ENCODE results near the gene EGLN1.

EGLN1 gene

DNA sequence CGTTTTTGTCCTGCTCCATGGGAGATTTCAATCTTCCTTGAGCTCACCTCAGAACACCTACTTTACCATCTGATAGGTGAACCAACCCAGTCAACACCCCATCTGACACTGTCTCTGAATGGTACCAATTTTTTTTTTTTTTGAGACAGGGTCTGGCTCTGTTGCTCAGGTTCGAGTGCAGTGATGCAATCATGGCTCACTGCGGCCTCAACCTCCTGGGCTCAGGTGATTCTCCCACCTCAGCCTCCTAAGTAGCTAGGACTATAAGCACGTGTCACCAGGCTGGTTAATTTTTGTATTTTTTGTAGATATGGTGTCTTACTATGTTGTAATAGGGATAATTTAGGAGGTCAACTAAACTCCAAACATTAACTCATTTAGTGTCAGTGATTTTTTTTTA lies 47.7 kb downstream of the EGLN1 start:
- H3K4me1 ChIP-seq (ENCODE audit: control insufficient read depth, low read depth, low read length) = no peaks in the 10 kb centered on the region
- H3K27me3 ChIP-seq (ENCODE audit: control insufficient read depth, insufficient read depth, low read length) = no peaks in the 10 kb centered on the region
- no peak overlapping the region for H3K9ac ChIP-seq (ENCODE audit: low read length)
- no peak overlapping the region for H3K4me3 ChIP-seq (ENCODE audit: low read length)
- no peaks in the 10 kb centered on the region for H3K36me3 ChIP-seq (ENCODE audit: control insufficient read depth, low read depth, low read length)
- no peaks in the 10 kb centered on the region for H3K9me3 ChIP-seq (ENCODE audit: control insufficient read depth, low read depth, low read length)
- H3K27ac ChIP-seq (ENCODE audit: low read length) = no peak overlapping the region

DNA sequence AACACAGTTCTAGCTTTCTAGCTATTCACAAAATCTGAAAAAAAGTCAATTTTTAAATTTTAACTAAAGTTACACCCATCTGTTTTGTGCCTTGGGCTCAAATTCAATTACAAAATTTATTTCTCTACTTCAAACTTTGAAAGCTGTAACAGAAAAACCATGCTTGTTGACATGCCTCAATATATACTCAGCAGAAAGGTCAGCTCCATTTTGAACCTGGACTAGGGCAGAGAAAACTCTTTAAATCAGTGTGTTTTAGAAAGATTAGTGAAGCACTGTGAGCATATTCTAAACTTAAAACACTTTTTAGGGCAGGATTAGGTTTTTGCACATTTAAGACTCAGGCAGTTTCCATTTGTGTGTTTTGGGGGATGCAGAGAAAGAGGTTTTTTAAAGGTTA lies 49.6 kb downstream of the EGLN1 start:
- H3K27me3 ChIP-seq (ENCODE audit: control insufficient read depth, insufficient read depth, low read length) = no peaks in the 10 kb centered on the region
- H3K9ac ChIP-seq (ENCODE audit: low read length) = no peak overlapping the region
- H3K4me1 ChIP-seq (ENCODE audit: control insufficient read depth, low read depth, low read length) = no peaks in the 10 kb centered on the region
- H3K9me3 ChIP-seq (ENCODE audit: control insufficient read depth, low read depth, low read length) = no peaks in the 10 kb centered on the region
- H3K27ac ChIP-seq (ENCODE audit: low read length) = no peak overlapping the region
- H3K36me3 ChIP-seq (ENCODE audit: control insufficient read depth, low read depth, low read length) = no peaks in the 10 kb centered on the region
- H3K4me3 ChIP-seq (ENCODE audit: low read length) = no peak overlapping the region

GRCh38 chr1:231369282-231369681 lies 52.8 kb downstream of the EGLN1 start:
- Histone ChIP-seq H3K4me1 (ENCODE audit: control insufficient read depth, low read depth, low read length) (no peaks in the 10 kb centered on the region), H3K36me3 (ENCODE audit: control insufficient read depth, low read depth, low read length) (no peaks in the 10 kb centered on the region), H3K4me3 (ENCODE audit: low read length) (no peak overlapping the region), H3K27me3 (ENCODE audit: control insufficient read depth, insufficient read depth, low read length) (no peaks in the 10 kb centered on the region), H3K9me3 (ENCODE audit: control insufficient read depth, low read depth, low read length) (no peaks in the 10 kb centered on the region), H3K9ac (ENCODE audit: low read length) (no peak overlapping the region), H3K27ac (ENCODE audit: low read length) (no peak overlapping the region)

DNA sequence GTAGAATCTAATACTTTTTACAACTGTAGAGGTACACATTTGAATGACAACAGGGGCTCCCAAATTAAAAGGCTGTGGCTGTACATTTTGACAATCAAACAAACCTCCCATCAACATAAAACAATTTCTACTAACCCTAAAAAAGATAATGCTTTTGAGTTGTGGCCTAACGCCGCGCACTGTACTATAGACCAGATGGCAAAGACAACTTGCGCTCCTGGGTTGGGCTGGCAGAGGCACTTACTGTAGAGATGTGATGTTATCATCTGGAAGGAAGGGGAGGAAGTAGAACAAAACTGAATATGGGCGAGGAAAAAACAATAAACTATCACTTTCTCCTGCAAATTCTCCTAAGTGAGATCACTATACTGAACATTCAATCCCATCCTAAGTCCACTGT lies 57.9 kb downstream of the EGLN1 start:
- no peak overlapping the region for H3K27ac ChIP-seq (ENCODE audit: low read length)
- no peaks in the 10 kb centered on the region for H3K36me3 ChIP-seq (ENCODE audit: control insufficient read depth, low read depth, low read length)
- H3K9me3 ChIP-seq (ENCODE audit: control insufficient read depth, low read depth, low read length) = no peaks in the 10 kb centered on the region
- no peak overlapping the region for H3K9ac ChIP-seq (ENCODE audit: low read length)
- no peak overlapping the region for H3K4me3 ChIP-seq (ENCODE audit: low read length)
- no peaks in the 10 kb centered on the region for H3K4me1 ChIP-seq (ENCODE audit: control insufficient read depth, low read depth, low read length)
- no peaks in the 10 kb centered on the region for H3K27me3 ChIP-seq (ENCODE audit: control insufficient read depth, insufficient read depth, low read length)

DNA sequence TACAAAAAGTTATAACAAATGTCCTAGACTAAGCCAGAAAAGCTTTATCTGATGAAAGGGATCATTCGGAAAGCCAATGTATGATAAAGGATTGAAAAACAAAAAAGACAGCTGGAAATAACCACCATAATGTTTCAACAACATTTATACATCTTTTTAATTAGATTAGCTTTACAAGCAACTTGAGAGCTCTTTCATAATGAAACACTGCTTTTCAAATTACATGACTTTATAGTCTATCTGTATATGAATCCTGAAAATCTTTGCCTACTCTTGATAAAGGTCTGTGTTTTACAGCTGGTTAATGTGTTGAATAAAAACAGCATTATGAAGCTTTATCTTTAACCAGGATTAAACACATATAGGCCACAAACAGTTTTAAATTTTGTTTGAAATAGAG lies 58.5 kb downstream of the EGLN1 start:
- Histone ChIP-seq H3K4me3 (ENCODE audit: low read length) (no peak overlapping the region), H3K4me1 (ENCODE audit: control insufficient read depth, low read depth, low read length) (no peaks in the 10 kb centered on the region), H3K27me3 (ENCODE audit: control insufficient read depth, insufficient read depth, low read length) (no peaks in the 10 kb centered on the region), H3K9ac (ENCODE audit: low read length) (no peak overlapping the region), H3K36me3 (ENCODE audit: control insufficient read depth, low read depth, low read length) (no peaks in the 10 kb centered on the region), H3K9me3 (ENCODE audit: control insufficient read depth, low read depth, low read length) (no peaks in the 10 kb centered on the region), H3K27ac (ENCODE audit: low read length) (no peak overlapping the region)

GRCh38 chr1:231362325-231362724 lies 59.8 kb downstream of the EGLN1 start:
- H3K27me3 ChIP-seq (ENCODE audit: control insufficient read depth, insufficient read depth, low read length) = no peaks in the 10 kb centered on the region
- no peak overlapping the region for H3K27ac ChIP-seq (ENCODE audit: low read length)
- no peaks in the 10 kb centered on the region for H3K9me3 ChIP-seq (ENCODE audit: control insufficient read depth, low read depth, low read length)
- no peak overlapping the region for H3K4me3 ChIP-seq (ENCODE audit: low read length)
- H3K9ac ChIP-seq (ENCODE audit: low read length) = no peak overlapping the region
- no peaks in the 10 kb centered on the region for H3K36me3 ChIP-seq (ENCODE audit: control insufficient read depth, low read depth, low read length)
- H3K4me1 ChIP-seq (ENCODE audit: control insufficient read depth, low read depth, low read length) = no peaks in the 10 kb centered on the region

DNA sequence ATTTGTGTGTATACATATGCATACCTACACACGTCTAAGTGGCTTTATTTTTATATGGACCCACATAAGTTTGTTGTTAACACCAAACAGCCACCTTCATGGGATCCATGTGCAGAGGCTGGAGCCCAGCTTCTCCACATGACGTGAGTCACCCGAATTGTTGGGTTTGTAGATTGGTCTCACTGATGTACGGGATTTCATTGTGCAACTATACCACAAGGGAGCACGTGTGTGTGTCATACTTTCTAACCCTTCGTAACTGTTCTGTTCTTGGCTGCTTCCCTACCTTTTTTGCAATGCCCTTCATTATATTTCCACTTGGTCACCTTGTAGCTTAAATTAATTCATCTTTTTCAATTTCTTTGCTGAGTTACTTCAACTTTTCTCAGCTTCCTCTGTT lies 63.0 kb downstream of the EGLN1 start:
- no peak overlapping the region for H3K27ac ChIP-seq (ENCODE audit: low read length)
- no peaks in the 10 kb centered on the region for H3K4me1 ChIP-seq (ENCODE audit: control insufficient read depth, low read depth, low read length)
- H3K9ac ChIP-seq (ENCODE audit: low read length) = no peak overlapping the region
- no peak overlapping the region for H3K4me3 ChIP-seq (ENCODE audit: low read length)
- H3K9me3 ChIP-seq (ENCODE audit: control insufficient read depth, low read depth, low read length) = no peaks in the 10 kb centered on the region
- no peaks in the 10 kb centered on the region for H3K36me3 ChIP-seq (ENCODE audit: control insufficient read depth, low read depth, low read length)
- no peaks in the 10 kb centered on the region for H3K27me3 ChIP-seq (ENCODE audit: control insufficient read depth, insufficient read depth, low read length)

DNA sequence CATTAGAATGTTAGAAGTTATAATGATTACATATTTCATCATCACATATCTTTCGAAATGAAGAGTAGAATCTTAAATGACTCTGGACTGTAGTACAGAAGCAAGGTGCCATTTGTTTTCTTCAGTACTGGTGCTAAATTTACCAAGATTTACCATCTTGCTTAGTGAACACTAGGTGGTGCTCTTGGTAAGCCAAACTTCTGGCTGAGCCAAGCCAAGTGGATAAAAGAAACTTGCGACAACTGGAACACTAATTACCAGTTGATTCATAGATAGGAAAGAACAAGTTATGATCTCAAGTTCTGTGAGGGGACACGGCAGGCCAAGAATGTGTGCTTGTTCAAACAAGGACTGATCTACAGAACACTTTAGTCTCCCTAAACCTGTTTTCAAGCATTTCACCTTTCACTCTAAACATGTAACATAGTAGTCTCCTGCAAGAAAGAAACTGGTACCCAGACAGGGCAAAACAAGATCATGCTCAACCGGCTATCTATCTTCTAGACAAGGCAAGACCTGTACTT lies 64.2 kb downstream of the EGLN1 start:
- H3K27me3 ChIP-seq (ENCODE audit: control insufficient read depth, insufficient read depth, low read length) = no peaks in the 10 kb centered on the region
- H3K9ac ChIP-seq (ENCODE audit: low read length) = no peak overlapping the region
- H3K4me3 ChIP-seq (ENCODE audit: low read length) = no peak overlapping the region
- no peaks in the 10 kb centered on the region for H3K4me1 ChIP-seq (ENCODE audit: control insufficient read depth, low read depth, low read length)
- H3K27ac ChIP-seq (ENCODE audit: low read length) = no peak overlapping the region
- H3K9me3 ChIP-seq (ENCODE audit: control insufficient read depth, low read depth, low read length) = no peaks in the 10 kb centered on the region
- H3K36me3 ChIP-seq (ENCODE audit: control insufficient read depth, low read depth, low read length) = peaks cover 5% of the 10 kb centered on the region

- Histone ChIP-seq H3K4me1 (ENCODE audit: control insufficient read depth, low read depth, low read length) (no peaks in the 10 kb centered on the region), H3K36me3 (ENCODE audit: control insufficient read depth, low read depth, low read length) (peaks cover 11% of the 10 kb centered on the region), H3K4me3 (ENCODE audit: low read length) (no peak overlapping the region), H3K27me3 (ENCODE audit: control insufficient read depth, insufficient read depth, low read length) (no peaks in the 10 kb centered on the region), H3K9me3 (ENCODE audit: control insufficient read depth, low read depth, low read length) (no peaks in the 10 kb centered on the region), H3K27ac (ENCODE audit: low read length) (no peak overlapping the region), H3K9ac (ENCODE audit: low read length) (no peak overlapping the region)
Measured at GRCh38 chr1:231357187-231357772, 64.8 kb downstream of the EGLN1 start.

- Histone ChIP-seq H3K4me1 (ENCODE audit: control insufficient read depth, low read depth, low read length) (no peaks in the 10 kb centered on the region), H3K27me3 (ENCODE audit: control insufficient read depth, insufficient read depth, low read length) (no peaks in the 10 kb centered on the region), H3K9me3 (ENCODE audit: control insufficient read depth, low read depth, low read length) (no peaks in the 10 kb centered on the region), H3K9ac (ENCODE audit: low read length) (no peak overlapping the region), H3K4me3 (ENCODE audit: low read length) (no peak overlapping the region), H3K36me3 (ENCODE audit: control insufficient read depth, low read depth, low read length) (peaks cover 29% of the 10 kb centered on the region), H3K27ac (ENCODE audit: low read length) (no peak overlapping the region)
Measured at GRCh38 chr1:231355171-231355570, 66.9 kb downstream of the EGLN1 start.

GRCh38 chr1:231354330-231355020 lies 67.6 kb downstream of the EGLN1 start:
- Histone ChIP-seq H3K9ac (ENCODE audit: low read length) (no peak overlapping the region), H3K4me1 (ENCODE audit: control insufficient read depth, low read depth, low read length) (no peaks in the 10 kb centered on the region), H3K4me3 (ENCODE audit: low read length) (no peak overlapping the region), H3K9me3 (ENCODE audit: control insufficient read depth, low read depth, low read length) (no peaks in the 10 kb centered on the region), H3K27me3 (ENCODE audit: control insufficient read depth, insufficient read depth, low read length) (no peaks in the 10 kb centered on the region), H3K36me3 (ENCODE audit: control insufficient read depth, low read depth, low read length) (peaks cover 32% of the 10 kb centered on the region), H3K27ac (ENCODE audit: low read length) (no peak overlapping the region)

- H3K27me3 ChIP-seq (ENCODE audit: control insufficient read depth, insufficient read depth, low read length) = no peaks in the 10 kb centered on the region
- peaks cover 45% of the 10 kb centered on the region for H3K36me3 ChIP-seq (ENCODE audit: control insufficient read depth, low read depth, low read length)
- H3K9ac ChIP-seq (ENCODE audit: low read length) = no peak overlapping the region
- H3K9me3 ChIP-seq (ENCODE audit: control insufficient read depth, low read depth, low read length) = no peaks in the 10 kb centered on the region
- no peaks in the 10 kb centered on the region for H3K4me1 ChIP-seq (ENCODE audit: control insufficient read depth, low read depth, low read length)
- no peak overlapping the region for H3K27ac ChIP-seq (ENCODE audit: low read length)
- H3K4me3 ChIP-seq (ENCODE audit: low read length) = no peak overlapping the region
Measured at GRCh38 chr1:231353086-231353485, 69.0 kb downstream of the EGLN1 start.

Measured in iPS-18a (cell line).